Measurements from ENCODE around the gene PIK3CD.

The PIK3CD gene

DNA sequence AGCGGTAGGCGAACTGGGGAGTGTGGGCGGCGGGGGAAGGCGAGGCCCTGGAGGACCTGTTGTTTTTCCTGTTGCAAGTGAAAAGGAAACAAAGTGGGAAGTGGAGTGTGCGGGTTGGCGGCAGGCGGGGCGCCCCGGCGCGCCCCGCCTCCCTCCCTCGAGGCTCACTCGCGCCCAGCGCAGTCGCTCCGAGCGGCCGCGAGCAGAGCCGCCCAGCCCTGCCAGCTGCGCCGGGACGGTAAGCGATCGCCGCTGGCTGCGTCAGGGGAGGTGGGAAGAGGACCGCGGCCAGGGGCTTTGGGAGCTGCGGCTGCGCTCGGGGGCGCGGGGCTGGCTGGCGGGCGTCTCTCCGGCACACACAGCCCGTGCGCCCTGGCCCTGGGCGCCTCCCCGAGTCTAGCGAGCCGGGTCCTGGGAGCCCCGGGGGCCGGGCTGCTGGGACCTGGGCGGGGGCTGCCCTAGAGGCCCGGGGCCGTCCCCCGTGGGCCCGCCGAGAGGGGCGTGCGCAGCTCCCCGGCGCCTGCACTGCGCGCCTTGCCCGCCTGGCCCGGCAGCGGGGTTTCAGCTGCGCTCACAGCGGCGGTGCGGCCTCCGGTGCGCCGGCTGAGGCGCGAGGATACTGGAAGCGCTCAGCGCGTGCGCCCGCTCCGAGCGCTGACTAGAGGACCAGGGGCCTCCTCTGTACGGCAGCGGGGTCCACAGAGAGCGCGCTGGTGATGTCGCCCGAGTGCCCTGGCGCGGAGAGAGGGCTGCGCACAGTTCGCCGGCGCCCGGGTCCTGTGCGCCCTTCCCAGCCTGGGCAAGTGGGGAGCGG, at the start of gene PIK3CD:
Gene PIK3CD (plus strand): TSS at position 167 of the 814 bp plus-strand sequence. CDS start 58,725 bp downstream, outside the sequence.
- TF ChIP-seq, protein P1, sequence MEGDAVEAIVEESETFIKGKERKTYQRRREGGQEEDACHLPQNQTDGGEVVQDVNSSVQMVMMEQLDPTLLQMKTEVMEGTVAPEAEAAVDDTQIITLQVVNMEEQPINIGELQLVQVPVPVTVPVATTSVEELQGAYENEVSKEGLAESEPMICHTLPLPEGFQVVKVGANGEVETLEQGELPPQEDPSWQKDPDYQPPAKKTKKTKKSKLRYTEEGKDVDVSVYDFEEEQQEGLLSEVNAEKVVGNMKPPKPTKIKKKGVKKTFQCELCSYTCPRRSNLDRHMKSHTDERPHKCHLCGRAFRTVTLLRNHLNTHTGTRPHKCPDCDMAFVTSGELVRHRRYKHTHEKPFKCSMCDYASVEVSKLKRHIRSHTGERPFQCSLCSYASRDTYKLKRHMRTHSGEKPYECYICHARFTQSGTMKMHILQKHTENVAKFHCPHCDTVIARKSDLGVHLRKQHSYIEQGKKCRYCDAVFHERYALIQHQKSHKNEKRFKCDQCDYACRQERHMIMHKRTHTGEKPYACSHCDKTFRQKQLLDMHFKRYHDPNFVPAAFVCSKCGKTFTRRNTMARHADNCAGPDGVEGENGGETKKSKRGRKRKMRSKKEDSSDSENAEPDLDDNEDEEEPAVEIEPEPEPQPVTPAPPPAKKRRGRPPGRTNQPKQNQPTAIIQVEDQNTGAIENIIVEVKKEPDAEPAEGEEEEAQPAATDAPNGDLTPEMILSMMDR (IDR thresholded peaks at IDR 0.05; ENCODE audit: borderline replicate concordance, insufficient read depth, low read depth, low read length) = no peak
- peak within 1 kb of the TSS; percentile 93 for H3K4me3 ChIP-seq (ENCODE audit: low read depth, low read length)

DNA sequence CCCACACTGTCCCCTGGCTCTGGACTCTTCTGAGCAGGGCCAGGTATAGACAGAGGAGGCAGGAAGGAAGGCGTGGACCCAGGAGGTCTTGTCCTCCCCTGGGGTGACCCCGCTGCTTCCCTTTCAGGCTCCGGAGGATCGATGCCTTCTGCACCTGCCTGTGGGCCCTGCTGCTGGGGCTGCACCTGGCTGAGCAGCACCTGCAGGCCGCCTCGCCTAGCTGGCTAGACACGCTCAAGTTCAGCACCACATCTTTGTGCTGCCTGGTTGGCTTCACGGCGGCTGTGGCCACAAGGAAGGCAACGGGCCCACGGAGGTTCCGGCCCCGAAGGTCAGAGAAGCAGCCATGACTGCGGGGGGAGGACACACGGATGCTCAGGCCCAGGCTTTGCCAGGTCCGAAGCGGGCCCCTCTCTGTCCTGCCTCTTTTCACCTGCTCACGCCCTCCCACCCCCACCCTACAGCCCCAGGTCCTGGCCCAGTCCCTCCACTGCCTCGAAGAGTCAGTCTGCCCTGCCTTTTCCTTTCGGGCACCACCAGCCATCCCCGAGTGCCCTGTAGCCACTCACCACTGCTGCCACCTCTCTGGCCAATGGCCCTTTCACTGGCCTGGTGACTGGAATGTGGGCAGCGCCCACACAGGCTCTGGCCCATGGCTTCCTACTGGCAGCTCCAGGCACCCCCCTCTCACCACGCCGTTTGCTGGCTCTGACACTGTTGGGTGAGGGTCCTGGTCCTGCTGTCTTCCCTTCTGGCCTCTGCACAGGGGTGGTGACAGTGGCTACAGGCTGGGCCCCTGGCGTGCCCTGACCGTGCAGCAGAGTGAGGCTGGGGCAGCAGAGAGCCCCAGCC, 49.4 kb upstream of the PIK3CD start:
- no peak overlapping the region for H3K4me3 ChIP-seq (ENCODE audit: low read depth, low read length)
- TF ChIP-seq, protein P1 (IDR thresholded peaks at IDR 0.05; ENCODE audit: borderline replicate concordance, insufficient read depth, low read depth, low read length) = no peak

DNA sequence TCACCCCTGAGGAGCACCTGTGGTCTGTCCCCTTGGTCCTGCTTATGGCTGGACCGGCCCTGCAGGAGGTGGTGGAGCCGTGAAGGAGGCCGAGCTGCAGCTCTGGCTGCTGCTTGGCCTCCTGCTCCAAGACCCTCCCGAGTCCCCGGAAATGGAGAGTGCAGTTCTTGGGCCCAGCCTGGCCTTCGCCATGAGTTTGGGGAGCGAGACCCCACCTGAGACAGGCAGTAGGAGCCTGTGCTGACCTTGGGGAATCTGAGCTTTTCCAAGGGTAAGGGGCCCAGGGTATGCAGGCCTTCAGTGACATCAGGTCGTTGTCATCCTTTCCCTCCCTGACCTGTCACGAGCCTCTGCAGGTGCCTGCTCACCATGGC, 48.8 kb upstream of the PIK3CD start:
- TF ChIP-seq, protein P1 (IDR thresholded peaks at IDR 0.05; ENCODE audit: borderline replicate concordance, insufficient read depth, low read depth, low read length) = no peak

DNA sequence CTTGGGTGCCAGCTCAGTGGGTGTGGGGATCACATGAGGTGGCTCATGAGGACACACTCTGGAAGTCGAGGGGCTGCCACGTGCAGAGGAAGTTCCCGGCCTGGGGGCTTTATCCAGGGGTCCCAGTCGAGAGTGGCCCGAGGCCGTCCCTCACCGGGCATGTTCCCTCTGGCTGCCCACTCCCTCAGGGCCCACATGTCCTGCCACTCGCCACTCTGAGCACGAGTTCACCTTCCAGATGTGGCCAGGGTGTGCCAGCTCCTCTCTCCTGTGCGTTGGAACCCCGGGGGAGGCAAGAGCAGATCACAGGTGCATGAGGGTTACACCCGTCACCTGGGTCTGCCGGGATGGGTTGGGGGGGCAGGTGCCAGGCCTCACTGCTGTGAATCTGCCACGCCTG, 48.2 kb upstream of the PIK3CD start:
- TF ChIP-seq, protein P1 (IDR thresholded peaks at IDR 0.05; ENCODE audit: borderline replicate concordance, insufficient read depth, low read depth, low read length) = no peak
- no peak overlapping the region for H3K4me3 ChIP-seq (ENCODE audit: low read depth, low read length)

More for the DNA sequence above, 48.8 kb upstream of the PIK3CD start:
- no peak overlapping the region for H3K4me3 ChIP-seq (ENCODE audit: low read depth, low read length)

DNA sequence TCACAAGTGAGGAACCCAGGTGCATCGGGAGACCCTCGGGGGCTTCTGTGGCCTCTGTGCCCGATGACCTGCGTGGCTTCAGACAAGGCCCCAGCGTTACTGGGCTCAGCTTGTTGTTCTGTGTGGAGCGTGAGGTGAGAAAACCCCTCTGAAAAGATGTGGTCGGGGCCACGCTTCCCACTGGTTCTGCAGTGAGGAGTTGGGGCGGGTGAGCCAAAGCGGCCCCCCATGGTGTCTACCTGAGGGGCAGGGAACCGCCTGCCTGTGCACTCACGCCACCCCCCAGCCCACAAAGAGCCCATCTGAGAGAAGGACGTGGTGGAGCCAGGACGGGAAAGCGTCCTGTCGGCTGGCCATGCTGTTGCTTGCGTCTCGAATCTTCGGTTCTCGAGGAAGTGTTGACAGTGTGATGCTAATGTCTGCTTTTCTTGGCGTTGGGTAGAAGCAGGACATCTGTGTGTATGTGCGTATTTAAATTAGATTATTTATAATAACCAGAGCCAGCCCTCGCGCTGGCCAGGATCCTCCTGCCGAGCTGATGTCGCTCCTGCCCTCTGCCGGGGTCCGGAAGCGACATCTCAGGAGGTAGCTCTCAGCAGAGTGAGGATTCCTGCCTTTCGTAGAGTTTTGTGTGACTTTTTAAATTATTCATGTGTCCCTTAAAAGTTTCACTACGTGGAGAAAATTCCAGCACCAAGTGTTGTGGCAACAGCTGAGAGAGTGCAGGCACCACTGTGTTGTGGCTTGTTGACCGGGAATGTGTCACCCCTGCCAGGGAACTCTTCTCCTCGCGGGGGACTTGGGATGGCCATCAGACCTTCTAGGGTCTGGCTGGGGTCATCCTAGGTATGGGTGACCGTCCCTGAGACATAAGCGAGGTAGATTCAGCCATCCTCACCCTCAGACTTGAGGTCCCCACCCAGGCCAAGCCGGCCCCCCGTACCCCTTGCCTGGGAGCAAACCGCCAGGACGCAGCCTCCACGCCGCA, 47.5 kb upstream of the PIK3CD start:
- TF ChIP-seq, protein P1 (IDR thresholded peaks at IDR 0.05; ENCODE audit: borderline replicate concordance, insufficient read depth, low read depth, low read length) = no peak
- H3K4me3 ChIP-seq (ENCODE audit: low read depth, low read length) = no peak overlapping the region

DNA sequence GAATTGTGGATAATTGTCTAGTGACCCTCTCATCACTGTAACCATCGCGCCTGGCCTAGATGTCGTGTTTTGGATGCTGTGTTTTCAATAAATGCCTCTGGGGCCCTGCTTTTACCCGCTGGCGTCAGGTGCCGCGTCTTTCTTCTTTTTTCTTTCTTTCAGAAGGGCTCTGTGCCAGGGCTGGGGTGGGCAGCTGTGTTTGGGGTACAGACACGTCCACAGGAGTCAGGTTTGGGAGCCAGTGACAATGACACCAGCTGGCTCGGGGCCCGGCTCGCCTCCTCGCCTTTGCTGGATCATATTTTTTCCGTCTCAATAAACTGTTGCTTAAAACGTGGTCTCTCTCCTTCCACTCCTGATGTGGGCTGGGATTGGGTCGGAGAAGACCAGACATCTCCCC, 46.7 kb upstream of the PIK3CD start:
- H3K4me3 ChIP-seq (ENCODE audit: low read depth, low read length) = no peak overlapping the region
- TF ChIP-seq, protein P1 (IDR thresholded peaks at IDR 0.05; ENCODE audit: borderline replicate concordance, insufficient read depth, low read depth, low read length) = no peak

Data from GM12875 (cell line).